Measurements from ENCODE around the gene HOXA5.

The HOXA5 gene

GRCh38 chr7:27095897-27096767 lies 47.3 kb downstream of the HOXA5 start, which contains the start of gene HOXA1:
HOXA1 (minus strand) TSS chr7:27096000; CDS start chr7:27095912, 88 bp downstream.
- peak; percentile 30 to 53 for DNase-seq (ENCODE audit: low read depth in 2 of 2)

- DNase-seq (ENCODE audit: low read depth in 2 of 2), result no peak
Measured at GRCh38 chr7:27095050-27095896, 48.2 kb downstream of the HOXA5 start.

- no peak for DNase-seq (ENCODE audit: low read depth in 2 of 2)
Measured at GRCh38 chr7:27094304-27095049, 49.0 kb downstream of the HOXA5 start.

- DNase-seq (ENCODE audit: low read depth in 2 of 2), result no peak
Measured at GRCh38 chr7:27093184-27093895, 50.1 kb downstream of the HOXA5 start.

GRCh38 chr7:27092819-27093110 lies 50.7 kb downstream of the HOXA5 start:
- DNase-seq (ENCODE audit: low read depth in 2 of 2), result no peak

GRCh38 chr7:27091941-27092818 lies 51.3 kb downstream of the HOXA5 start:
- no peak for DNase-seq (ENCODE audit: low read depth in 2 of 2)

GRCh38 chr7:27091105-27091504 lies 52.4 kb downstream of the HOXA5 start:
- DNase-seq (ENCODE audit: low read depth in 2 of 2), result no peak
